Testis (tissue), 2 donors: ENCODE results near the gene APPBP2.

Experiments
- POLR2A ChIP-seq: fragments of 450-650 bp; IDR thresholded peaks from one replicate; pipeline ENCODE4 v1.6.1; 2017; ENCODE audit warnings: antibody characterized with exemption, mild to moderate bottlenecking, moderate library complexity
- TF ChIP-seq, protein P1 (sequence below), 3 experiments: fragments of 450-650 bp in 2 of 3; fragments of 200-600 bp in 1 of 3; sonication (generic) in 1 of 3; IDR thresholded peaks; one replicate each; pipeline ENCODE4 v1.5.1; 2016 to 2019; ENCODE audit warnings: antibody characterized with exemption in 3 of 3, mild to moderate bottlenecking in 2 of 3, moderate library complexity in 1 of 3

DNA sequence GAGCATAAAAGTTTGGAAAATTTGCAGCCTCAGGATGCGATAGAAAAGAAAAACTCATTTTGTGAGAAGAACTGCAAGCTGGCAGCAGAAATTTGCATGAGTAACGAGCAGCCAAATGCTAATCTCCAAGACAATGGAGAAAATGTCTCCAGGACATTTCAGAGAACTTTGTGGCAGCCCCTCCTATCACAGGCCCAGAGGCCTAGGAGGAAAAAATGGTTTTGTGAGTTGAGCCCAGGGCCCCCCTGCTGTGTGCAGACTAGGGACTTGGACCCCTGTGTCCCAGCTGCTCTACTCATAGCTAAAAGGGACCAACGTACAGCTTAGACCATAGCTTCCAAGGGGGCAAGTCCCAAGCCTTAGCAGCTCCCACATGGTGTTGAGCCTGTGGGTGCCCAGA lies 34.3 kb downstream of the APPBP2 start:
- TF ChIP-seq, protein P1, sequence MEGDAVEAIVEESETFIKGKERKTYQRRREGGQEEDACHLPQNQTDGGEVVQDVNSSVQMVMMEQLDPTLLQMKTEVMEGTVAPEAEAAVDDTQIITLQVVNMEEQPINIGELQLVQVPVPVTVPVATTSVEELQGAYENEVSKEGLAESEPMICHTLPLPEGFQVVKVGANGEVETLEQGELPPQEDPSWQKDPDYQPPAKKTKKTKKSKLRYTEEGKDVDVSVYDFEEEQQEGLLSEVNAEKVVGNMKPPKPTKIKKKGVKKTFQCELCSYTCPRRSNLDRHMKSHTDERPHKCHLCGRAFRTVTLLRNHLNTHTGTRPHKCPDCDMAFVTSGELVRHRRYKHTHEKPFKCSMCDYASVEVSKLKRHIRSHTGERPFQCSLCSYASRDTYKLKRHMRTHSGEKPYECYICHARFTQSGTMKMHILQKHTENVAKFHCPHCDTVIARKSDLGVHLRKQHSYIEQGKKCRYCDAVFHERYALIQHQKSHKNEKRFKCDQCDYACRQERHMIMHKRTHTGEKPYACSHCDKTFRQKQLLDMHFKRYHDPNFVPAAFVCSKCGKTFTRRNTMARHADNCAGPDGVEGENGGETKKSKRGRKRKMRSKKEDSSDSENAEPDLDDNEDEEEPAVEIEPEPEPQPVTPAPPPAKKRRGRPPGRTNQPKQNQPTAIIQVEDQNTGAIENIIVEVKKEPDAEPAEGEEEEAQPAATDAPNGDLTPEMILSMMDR (IDR thresholded peaks at IDR 0.05): no peak
- no peak for TF ChIP-seq POLR2A
